GM21825 (cell line): ENCODE data around the gene FAT2.
"Not testable (repeated sequence)": the region's sequence is repeated elsewhere in the genome, so short reads cannot be mapped to it uniquely, and the experiment has no call there.

ENCODE experiments used
- ATAC-seq: cut with Tn5 transposase; IDR thresholded peaks from one replicate; pipeline ENCODE4 v1.9.1; 2021; ENCODE audit warnings: mild to moderate bottlenecking, moderate library complexity; ENCODE audit not compliant: unreplicated experiment

FAT2 gene

GRCh38 chr5:151584057-151584937 lies 6.8 kb downstream of the FAT2 start:
- ATAC-seq, result no peak

- ATAC-seq, result no peak
Observed at GRCh38 chr5:151581812-151582583, 9.1 kb downstream of the FAT2 start.

GRCh38 chr5:151581347-151581746 lies 9.8 kb downstream of the FAT2 start:
- no peak for ATAC-seq

- ATAC-seq, result no peak
Observed at GRCh38 chr5:151580858-151581257, 10.3 kb downstream of the FAT2 start.

- ATAC-seq, result no peak
Observed at GRCh38 chr5:151580239-151580638, 10.9 kb downstream of the FAT2 start.

GRCh38 chr5:151579146-151579545 lies 12.0 kb downstream of the FAT2 start:
- ATAC-seq, result not testable (repeated sequence)

GRCh38 chr5:151578326-151579025 lies 12.7 kb downstream of the FAT2 start:
- no peak for ATAC-seq

- no peak for ATAC-seq
Observed at GRCh38 chr5:151577566-151577965, 13.6 kb downstream of the FAT2 start.

GRCh38 chr5:151574444-151574996 lies 16.6 kb downstream of the FAT2 start:
- ATAC-seq, result no peak

GRCh38 chr5:151572657-151573368 lies 18.3 kb downstream of the FAT2 start:
- ATAC-seq, result no peak

GRCh38 chr5:151571270-151572173 lies 19.6 kb downstream of the FAT2 start:
- no peak for ATAC-seq

GRCh38 chr5:151570512-151571269 lies 20.4 kb downstream of the FAT2 start:
- no peak for ATAC-seq

GRCh38 chr5:151570058-151570457 lies 21.1 kb downstream of the FAT2 start:
- ATAC-seq, result no peak

- peak; percentile 56 for ATAC-seq
Observed at GRCh38 chr5:151569132-151570046, 21.7 kb downstream of the FAT2 start.

- ATAC-seq, result no peak
Observed at GRCh38 chr5:151568036-151568435, 23.1 kb downstream of the FAT2 start.

GRCh38 chr5:151565971-151566370 lies 25.2 kb downstream of the FAT2 start:
- no peak for ATAC-seq

GRCh38 chr5:151562019-151562707 lies 29.0 kb downstream of the FAT2 start:
- ATAC-seq, result no peak
